GM19239 (cell line): ENCODE results near the gene ZNF776.
"Not testable (repeated sequence)": the region's sequence is repeated elsewhere in the genome, so short reads cannot be mapped to it uniquely, and the experiment has no call there.

ENCODE experiments used
- DNase-seq: peaks from one replicate; pipeline ENCODE4 v3.0.0; 2011; ENCODE audit warnings: low spot score; ENCODE audit not compliant: insufficient read length
- FAIRE-seq: peaks from 2 replicates; lab custom pipeline; 2011; peaks lifted over from hg19 to GRCh38; lab: Jason Lieb, UNC

ZNF776 gene

DNA sequence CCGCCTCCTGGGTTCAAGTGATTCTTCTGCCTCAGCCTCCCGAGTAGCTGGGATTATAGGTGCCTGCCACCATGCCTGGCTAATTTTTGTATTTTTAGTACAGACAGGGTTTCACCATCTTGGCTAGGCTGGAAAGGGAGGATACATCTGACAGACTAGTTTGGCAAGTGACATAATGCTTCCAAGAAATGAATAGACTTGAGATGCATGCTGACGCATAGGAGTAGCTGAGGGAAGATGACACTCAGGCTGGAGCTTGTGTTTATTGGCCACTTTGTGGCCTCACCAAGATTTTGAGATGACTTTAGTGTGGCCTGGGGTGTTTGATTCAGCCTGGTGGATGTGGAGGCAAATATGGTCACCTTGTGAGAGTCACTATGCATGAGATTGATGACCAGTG, 26.9 kb downstream of the ZNF776 start:
- DNase-seq (no peak), FAIRE-seq (no peak)

DNA sequence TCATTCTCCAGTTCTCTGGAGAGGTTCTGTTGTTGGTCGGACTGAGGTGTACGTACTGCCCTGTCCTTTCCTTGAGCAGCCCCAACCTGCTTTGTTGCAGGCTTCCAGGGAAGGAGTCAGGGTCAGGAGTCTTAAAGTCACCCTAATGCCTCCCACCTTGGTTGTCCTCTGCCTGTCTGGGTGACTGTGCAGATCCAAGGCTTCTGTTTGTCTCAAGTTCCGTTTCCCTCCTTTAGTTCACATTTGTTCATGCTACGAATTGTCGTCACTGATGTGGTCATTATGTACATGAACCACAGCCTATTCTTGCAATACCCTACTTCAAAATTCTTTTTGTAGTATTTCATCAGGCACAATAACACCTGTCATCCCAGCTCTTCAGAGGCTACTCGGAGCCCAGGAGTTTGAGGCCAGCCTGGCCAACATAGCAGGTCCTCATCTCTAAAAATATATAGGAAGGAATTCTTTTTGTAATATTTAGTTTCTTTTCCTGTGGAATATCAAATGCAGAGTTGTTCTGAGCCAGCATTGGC, 30.2 kb downstream of the ZNF776 start:
- FAIRE-seq (no peak), DNase-seq (no peak)

DNA sequence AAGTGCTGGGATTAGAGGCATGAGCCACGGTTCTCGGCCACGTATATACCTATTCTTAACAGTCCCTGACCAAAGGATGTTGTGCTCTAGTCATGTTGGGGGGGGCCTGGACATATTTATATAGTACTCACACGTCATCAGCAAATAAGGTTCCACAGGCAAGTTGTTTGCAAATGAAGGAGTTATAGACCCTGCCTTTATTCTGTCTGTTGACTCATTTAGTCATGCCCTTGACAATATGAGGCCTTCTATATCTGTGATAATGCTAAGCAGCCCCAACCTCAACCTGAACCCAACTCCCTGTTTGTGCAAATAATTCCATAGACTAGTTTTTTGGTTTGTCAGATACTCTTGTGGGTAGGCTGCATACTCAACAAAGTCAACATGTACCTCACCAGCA, 31.7 kb downstream of the ZNF776 start:
- FAIRE-seq = no peak

DNA sequence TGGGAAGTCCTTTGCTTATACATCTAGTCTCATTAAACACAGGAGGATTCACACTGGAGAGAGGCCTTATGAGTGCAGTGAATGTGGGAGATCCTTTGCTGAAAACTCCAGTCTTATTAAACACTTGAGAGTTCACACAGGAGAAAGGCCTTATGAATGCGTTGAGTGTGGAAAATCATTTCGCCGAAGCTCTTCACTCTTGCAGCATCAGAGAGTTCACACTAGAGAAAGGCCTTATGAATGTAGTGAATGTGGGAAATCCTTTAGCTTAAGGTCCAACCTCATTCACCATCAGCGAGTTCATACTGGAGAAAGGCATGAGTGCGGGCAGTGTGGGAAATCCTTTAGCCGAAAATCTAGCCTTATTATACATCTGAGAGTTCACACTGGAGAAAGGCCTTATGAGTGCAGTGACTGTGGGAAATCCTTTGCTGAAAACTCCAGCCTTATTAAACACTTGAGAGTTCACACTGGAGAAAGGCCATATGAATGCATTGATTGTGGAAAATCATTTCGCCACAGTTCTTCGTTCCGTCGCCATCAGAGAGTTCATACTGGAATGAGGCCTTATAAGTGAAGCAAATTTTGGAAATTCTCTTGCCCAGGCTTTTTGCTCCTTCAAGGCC, 32.7 kb downstream of the ZNF776 start:
- no peak for FAIRE-seq
- no peak for DNase-seq

More for the DNA sequence above, 31.7 kb downstream of the ZNF776 start:
- DNase-seq = no peak

DNA sequence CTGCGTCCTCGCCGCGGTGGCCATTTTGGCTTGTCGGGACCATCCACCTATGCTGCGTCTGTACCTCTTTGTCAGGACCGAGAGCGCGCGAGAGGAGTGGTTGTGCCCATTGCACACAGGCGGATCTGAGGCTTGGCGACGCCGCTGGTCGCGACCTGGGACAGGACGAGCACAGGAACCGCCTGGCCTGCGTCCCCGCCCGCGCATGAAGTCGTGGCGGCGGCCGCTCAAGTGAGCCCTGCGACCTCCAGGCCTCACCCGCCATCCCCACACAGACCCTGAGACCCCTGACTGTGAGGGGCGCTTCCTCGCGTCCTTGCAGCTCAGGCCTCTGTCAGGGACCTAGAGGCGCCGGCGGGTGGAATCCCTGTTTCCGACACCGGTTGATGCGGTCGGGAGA, 39.7 kb downstream of the ZNF776 start:
- DNase-seq = no peak
- no peak for FAIRE-seq

DNA sequence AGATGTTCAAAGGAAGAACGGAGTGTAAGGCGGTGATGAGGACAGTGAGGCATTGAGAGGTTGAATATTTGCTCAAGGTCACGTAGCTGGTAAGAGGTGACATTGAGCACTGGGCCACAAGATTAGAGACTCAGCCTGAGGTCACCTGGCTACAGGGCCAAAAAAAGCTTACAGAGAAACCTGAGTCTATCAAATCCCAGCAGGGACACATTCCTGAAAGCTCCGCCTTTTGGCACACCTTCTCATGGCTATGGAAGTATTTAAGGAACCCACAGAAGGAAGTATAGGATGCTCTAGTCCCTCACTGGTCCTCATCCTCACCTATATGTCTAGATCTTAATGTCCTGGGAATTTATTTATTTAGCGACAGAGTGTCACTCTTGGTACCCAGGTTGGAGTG, 40.3 kb downstream of the ZNF776 start:
- DNase-seq (no peak), FAIRE-seq (no peak)

DNA sequence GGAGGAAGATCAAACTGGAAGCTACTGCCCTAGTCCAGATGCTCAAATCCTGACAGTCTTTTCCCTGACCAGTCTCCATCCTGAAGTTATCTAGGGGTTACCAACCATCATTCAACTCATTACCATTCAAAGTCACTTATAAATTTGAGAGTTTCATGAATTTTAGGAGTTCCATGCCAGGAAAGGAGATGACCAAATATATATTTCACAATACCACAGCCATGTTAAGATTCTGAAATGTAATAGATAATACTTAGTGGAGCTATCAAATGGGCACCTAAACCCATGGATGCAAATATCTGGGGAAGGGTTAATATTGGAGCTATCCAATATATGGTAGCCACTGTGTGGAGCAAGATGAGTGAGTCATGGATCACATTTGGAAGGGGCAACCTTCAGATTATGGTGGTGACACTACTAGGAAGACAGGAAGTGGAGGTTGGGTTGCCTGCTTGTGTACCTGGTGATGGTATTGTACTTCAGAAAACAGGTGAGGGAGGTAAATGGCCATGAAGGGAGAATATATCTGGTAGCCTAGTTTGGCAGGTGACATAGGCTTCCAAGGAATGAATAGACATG, 41.6 kb downstream of the ZNF776 start:
- FAIRE-seq (no peak), DNase-seq (no peak)

DNA sequence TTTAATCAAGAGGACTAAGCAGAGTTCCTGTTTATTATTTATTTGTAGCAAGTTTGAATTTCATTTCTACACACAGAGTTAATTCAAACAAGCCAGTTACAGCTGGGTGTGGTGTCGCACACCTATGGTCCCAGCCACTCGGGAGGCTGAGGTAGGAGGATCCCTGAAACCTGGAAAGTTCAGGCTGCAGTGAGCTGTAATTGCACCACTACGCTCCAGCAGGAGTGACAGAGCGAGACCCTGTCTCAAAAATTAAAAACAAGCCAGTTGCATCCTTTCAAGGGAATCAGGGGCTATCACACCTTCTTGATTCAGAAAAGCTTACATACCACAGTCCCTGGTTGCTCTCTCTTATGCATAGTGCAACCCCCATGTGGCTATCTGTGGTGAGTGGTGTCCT, 42.7 kb downstream of the ZNF776 start:
- FAIRE-seq (no peak), DNase-seq (no peak)

DNA sequence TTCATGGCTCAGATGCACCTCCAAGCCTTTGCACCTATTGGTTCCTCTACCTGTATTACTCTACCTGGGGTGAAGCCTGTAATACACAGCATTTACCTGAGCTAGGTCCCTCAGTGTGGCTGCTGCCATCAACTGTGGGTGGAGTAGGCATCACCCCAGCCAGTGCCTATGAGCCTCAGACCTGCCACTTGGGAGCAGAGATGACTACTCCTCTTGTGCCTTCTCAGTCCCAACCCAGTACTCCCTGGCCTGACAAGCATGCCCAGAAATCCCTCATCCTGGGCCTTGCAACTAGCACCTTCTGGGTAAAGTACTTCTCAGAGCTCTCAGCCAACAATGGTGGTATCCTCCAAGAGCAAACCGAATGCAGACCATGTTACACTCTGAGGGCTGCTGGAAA, 50.0 kb downstream of the ZNF776 start:
- DNase-seq = not testable (repeated sequence)
- peak; percentile 85 for FAIRE-seq

DNA sequence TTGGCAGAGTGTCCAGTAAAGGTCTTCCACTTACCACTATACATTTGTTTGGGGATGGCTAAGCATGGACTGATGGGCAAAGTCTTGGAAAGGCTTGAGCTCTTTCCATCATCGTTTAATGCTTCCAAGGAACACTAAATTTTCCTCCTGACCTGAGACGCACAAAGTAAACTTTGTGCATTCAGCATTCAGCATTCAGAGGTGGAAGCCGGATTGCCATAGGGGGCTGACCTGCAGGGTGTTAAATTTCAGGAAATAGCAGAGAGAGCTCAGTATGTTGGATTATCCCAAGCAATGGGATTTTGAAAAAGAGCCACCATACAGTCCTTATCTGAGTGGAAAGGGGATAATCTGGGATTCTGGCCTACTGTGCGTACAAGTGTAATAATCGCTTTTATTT, 54.1 kb downstream of the ZNF776 start:
- DNase-seq = no peak
- no peak for FAIRE-seq

DNA sequence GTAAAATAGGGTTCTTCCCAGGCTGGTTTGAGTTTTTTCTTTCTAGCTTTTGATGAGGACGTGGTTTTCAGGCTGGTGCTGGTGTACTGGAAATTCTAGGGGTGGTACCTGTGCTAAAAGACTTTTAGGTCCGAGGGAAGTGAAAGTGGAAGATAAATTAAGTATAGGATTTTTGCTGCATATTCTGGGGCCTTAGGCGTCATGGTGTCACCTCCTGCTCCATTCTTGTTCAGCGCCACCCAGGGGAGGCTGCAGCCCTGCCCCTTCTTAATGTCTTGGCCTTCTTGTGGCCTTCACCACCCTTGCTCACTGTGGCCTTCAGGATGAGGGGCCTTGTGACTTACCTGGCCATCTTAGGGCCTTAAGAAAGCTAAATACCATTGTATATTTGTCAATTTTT, 55.7 kb downstream of the ZNF776 start:
- DNase-seq = no peak
- FAIRE-seq = no peak

DNA sequence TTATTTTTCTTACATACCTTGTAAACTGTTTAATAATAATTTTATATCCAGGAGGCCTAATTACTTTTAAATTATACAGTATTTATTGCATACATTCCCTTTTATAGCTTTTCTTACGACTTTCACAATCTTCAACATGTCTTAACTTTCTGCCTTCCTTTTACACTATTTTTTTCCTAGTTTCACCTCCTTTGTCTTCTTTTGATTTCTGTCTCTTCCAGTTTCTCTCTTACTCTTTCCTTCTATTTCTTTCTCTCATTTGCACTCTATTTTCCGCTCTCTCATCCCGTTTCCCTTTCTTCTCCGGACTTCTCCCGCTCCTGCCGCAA, 56.6 kb downstream of the ZNF776 start:
- DNase-seq (no peak), FAIRE-seq (no peak)

DNA sequence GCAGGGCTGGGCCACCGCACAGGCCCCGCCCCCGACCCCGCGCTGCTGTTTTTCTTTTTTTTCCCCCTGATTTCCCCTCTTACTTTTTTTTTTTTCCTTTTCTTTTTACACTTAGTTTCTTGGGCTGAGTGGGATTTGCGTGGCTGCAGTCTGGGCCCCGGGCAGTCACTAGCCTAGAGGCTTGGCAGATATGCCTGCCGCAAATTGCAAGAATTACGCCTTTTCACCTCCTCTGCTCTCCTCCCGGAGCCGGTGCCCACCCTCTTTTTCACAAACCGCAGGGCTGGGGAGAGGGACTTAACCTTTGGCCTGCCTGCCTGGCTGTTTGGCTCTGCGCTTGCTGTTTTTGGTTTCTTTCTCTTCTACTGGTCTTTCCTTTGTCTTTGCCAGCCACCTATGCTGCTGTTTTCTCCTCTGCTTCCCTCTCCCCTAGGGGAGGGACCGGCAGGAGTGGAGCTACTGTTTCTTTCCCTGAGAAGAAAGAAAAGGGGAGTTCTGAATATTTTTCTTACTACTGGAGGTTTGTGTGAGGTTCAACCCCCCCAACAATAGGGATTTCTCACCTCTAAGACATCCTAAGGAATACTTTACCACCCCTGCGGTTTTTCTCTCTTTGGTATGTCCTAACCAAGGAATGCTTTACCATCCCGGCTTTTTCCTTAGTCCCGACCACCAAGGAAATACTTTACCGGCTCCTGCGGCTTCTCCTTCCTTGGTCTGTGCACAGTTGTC, 57.1 kb downstream of the ZNF776 start:
- FAIRE-seq = no peak
- DNase-seq = no peak

DNA sequence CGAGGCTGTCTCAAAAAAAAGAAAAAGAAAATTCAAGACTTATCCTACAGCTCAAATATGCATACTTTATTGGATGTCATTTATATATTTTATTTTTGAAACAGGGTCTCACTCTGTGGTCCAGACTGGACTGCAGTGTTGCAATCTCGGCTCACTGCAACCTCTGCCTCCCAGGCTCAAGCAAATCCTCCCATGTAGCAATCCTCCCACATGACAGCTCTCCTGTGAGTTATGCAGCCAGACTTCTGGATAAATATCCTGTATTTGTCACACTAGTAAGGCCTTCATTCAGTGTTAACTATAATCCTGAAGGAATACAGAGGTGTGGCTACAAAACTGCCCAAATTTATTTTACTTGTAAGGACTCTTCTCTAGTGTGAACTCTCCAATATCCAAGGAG, 60.9 kb downstream of the ZNF776 start:
- no peak for FAIRE-seq
- DNase-seq = no peak
